ENCODE measurements around the gene MAB21L2.

Gene MAB21L2

DNA sequence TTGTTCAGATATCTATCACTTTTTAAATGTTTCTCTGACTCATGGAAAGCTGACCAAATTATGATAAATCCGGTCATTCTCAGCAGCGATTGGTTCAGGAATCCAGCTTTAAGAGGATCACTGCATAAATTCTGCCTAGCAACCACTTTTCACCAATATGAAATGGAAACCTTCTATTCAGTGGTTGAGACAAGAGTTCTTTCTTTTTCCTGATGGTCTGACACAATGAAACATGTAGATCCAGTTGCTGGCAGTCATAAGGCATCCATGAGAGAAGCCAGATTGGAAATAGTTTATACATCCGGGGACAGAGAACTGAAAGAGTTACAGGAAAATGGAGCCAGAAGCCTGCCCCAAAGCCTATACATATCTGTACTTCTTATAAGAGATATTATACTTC is 27.2 kb downstream of the MAB21L2 start:
- no peak for ATAC-seq
- TF ChIP-seq, protein P1, sequence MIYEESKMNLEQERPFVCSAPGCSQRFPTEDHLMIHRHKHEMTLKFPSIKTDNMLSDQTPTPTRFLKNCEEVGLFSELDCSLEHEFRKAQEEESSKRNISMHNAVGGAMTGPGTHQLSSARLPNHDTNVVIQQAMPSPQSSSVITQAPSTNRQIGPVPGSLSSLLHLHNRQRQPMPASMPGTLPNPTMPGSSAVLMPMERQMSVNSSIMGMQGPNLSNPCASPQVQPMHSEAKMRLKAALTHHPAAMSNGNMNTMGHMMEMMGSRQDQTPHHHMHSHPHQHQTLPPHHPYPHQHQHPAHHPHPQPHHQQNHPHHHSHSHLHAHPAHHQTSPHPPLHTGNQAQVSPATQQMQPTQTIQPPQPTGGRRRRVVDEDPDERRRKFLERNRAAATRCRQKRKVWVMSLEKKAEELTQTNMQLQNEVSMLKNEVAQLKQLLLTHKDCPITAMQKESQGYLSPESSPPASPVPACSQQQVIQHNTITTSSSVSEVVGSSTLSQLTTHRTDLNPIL (CRISPR knock-in tag; IDR thresholded peaks at IDR 0.05; ENCODE audit: low read depth): no peak
- no peak for TF ChIP-seq ZNF70 (CRISPR knock-in tag; IDR thresholded peaks at IDR 0.05)
- no peak for TF ChIP-seq ZNF8 (CRISPR knock-in tag; IDR thresholded peaks at IDR 0.05)
- TF ChIP-seq RARB (CRISPR knock-in tag; IDR thresholded peaks at IDR 0.05): no peak
- no peak for TF ChIP-seq TOX (CRISPR knock-in tag; IDR thresholded peaks at IDR 0.05; ENCODE audit: borderline replicate concordance)
- TF ChIP-seq ZFP3 (CRISPR knock-in tag; IDR thresholded peaks at IDR 0.05): no peak
- TF ChIP-seq, protein P2, sequence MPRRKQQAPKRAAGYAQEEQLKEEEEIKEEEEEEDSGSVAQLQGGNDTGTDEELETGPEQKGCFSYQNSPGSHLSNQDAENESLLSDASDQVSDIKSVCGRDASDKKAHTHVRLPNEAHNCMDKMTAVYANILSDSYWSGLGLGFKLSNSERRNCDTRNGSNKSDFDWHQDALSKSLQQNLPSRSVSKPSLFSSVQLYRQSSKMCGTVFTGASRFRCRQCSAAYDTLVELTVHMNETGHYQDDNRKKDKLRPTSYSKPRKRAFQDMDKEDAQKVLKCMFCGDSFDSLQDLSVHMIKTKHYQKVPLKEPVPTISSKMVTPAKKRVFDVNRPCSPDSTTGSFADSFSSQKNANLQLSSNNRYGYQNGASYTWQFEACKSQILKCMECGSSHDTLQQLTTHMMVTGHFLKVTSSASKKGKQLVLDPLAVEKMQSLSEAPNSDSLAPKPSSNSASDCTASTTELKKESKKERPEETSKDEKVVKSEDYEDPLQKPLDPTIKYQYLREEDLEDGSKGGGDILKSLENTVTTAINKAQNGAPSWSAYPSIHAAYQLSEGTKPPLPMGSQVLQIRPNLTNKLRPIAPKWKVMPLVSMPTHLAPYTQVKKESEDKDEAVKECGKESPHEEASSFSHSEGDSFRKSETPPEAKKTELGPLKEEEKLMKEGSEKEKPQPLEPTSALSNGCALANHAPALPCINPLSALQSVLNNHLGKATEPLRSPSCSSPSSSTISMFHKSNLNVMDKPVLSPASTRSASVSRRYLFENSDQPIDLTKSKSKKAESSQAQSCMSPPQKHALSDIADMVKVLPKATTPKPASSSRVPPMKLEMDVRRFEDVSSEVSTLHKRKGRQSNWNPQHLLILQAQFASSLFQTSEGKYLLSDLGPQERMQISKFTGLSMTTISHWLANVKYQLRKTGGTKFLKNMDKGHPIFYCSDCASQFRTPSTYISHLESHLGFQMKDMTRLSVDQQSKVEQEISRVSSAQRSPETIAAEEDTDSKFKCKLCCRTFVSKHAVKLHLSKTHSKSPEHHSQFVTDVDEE (CRISPR knock-in tag; IDR thresholded peaks at IDR 0.05): no peak
- no peak for TF ChIP-seq GLIS3 (CRISPR knock-in tag; IDR thresholded peaks at IDR 0.05)
- TF ChIP-seq, protein P3, sequence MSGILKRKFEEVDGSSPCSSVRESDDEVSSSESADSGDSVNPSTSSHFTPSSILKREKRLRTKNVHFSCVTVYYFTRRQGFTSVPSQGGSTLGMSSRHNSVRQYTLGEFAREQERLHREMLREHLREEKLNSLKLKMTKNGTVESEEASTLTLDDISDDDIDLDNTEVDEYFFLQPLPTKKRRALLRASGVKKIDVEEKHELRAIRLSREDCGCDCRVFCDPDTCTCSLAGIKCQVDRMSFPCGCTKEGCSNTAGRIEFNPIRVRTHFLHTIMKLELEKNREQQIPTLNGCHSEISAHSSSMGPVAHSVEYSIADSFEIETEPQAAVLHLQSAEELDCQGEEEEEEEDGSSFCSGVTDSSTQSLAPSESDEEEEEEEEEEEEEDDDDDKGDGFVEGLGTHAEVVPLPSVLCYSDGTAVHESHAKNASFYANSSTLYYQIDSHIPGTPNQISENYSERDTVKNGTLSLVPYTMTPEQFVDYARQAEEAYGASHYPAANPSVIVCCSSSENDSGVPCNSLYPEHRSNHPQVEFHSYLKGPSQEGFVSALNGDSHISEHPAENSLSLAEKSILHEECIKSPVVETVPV (CRISPR knock-in tag; IDR thresholded peaks at IDR 0.05): no peak
- no peak for TF ChIP-seq OSR1 (CRISPR knock-in tag; IDR thresholded peaks at IDR 0.05)
- no peak for TF ChIP-seq PPARA (CRISPR knock-in tag; IDR thresholded peaks at IDR 0.05; ENCODE audit: borderline replicate concordance)
- no peak for TF ChIP-seq ESRRG (CRISPR knock-in tag; IDR thresholded peaks at IDR 0.05)

DNA sequence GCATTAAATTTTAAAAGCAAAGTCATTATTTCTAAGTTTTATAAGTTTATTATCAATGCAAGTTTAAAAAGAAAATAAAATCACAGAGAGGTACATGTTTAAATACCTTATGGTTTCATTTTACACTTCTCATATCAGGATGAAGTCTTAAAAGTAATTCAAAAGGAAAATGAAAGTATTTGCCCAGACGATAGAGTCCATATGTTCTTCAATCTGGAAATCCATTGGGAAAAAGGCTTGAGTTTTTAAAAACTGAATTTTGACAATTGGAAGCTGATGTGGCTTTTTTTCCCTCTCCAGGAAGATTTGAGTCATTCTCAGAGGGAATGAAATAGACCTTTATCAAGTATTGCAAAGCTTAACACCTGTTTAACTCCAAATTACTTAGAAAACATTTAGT is 37.1 kb downstream of the MAB21L2 start:
- no peak for ATAC-seq
- no peak for TF ChIP-seq SNAI2 (CRISPR knock-in tag; IDR thresholded peaks at IDR 0.05)
- TF ChIP-seq, protein P4, sequence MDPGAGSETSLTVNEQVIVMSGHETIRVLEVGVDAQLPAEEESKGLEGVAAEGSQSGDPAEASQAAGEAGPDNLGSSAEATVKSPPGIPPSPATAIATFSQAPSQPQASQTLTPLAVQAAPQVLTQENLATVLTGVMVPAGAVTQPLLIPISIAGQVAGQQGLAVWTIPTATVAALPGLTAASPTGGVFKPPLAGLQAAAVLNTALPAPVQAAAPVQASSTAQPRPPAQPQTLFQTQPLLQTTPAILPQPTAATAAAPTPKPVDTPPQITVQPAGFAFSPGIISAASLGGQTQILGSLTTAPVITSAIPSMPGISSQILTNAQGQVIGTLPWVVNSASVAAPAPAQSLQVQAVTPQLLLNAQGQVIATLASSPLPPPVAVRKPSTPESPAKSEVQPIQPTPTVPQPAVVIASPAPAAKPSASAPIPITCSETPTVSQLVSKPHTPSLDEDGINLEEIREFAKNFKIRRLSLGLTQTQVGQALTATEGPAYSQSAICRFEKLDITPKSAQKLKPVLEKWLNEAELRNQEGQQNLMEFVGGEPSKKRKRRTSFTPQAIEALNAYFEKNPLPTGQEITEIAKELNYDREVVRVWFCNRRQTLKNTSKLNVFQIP (CRISPR knock-in tag; IDR thresholded peaks at IDR 0.05; ENCODE audit: borderline replicate concordance, low read depth): no peak
- no peak for TF ChIP-seq RARB (CRISPR knock-in tag; IDR thresholded peaks at IDR 0.05)
- TF ChIP-seq, protein P3 (CRISPR knock-in tag; IDR thresholded peaks at IDR 0.05): no peak
- no peak for TF ChIP-seq ZNF70 (CRISPR knock-in tag; IDR thresholded peaks at IDR 0.05)
- no peak for TF ChIP-seq BACH2 (CRISPR knock-in tag; IDR thresholded peaks at IDR 0.05; ENCODE audit: borderline replicate concordance)
- no peak for TF ChIP-seq PPARA (CRISPR knock-in tag; IDR thresholded peaks at IDR 0.05; ENCODE audit: borderline replicate concordance)

DNA sequence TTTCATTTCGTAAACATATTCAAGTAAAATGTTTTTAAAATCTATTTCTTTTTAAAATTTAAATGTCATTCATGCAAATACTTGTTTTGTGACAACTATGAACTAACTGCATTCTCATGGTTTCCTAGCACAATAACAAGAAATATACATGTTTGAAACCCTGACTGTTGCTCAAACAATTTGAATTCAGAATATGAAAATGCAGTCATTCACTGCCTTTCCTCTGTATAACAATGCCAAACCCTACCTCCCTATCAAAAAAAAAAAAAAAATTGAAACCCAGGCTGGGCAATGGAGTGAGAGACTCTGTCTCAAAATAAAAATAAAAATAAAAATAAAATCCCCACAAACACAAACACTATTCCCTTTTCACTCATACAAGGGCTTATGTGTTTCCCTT is 42.1 kb downstream of the MAB21L2 start:
- TF ChIP-seq ZNF70 (CRISPR knock-in tag; IDR thresholded peaks at IDR 0.05) (no peak), SNAI2 (CRISPR knock-in tag; IDR thresholded peaks at IDR 0.05) (no peak), GLIS3 (CRISPR knock-in tag; IDR thresholded peaks at IDR 0.05) (no peak), ZFP30 (CRISPR knock-in tag; IDR thresholded peaks at IDR 0.05) (no peak), ZNF565 (CRISPR knock-in tag; conservative IDR thresholded peaks at IDR 0.05; ENCODE audit: low read depth) (no peak), ESRRG (CRISPR knock-in tag; IDR thresholded peaks at IDR 0.05) (no peak), CSDC2 (CRISPR knock-in tag; IDR thresholded peaks at IDR 0.05) (no peak), OSR1 (CRISPR knock-in tag; IDR thresholded peaks at IDR 0.05) (no peak), BACH2 (CRISPR knock-in tag; IDR thresholded peaks at IDR 0.05; ENCODE audit: borderline replicate concordance) (no peak)
- TF ChIP-seq, protein P5, sequence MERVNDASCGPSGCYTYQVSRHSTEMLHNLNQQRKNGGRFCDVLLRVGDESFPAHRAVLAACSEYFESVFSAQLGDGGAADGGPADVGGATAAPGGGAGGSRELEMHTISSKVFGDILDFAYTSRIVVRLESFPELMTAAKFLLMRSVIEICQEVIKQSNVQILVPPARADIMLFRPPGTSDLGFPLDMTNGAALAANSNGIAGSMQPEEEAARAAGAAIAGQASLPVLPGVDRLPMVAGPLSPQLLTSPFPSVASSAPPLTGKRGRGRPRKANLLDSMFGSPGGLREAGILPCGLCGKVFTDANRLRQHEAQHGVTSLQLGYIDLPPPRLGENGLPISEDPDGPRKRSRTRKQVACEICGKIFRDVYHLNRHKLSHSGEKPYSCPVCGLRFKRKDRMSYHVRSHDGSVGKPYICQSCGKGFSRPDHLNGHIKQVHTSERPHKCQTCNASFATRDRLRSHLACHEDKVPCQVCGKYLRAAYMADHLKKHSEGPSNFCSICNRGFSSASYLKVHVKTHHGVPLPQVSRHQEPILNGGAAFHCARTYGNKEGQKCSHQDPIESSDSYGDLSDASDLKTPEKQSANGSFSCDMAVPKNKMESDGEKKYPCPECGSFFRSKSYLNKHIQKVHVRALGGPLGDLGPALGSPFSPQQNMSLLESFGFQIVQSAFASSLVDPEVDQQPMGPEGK (CRISPR knock-in tag; IDR thresholded peaks at IDR 0.05; ENCODE audit: borderline replicate concordance): no peak
- TF ChIP-seq, protein P3 (CRISPR knock-in tag; IDR thresholded peaks at IDR 0.05): no peak
- ATAC-seq: no peak

Data from SK-N-SH treated with all-trans-retinoic acid at 6 μM for 48 hours (cell line).